H1 (cell line): ENCODE results near the gene RPS25. TPM values are rescaled to one million over a fixed set of nuclear protein-coding genes. Genes with fewer than 3 reads are reported as not detected.

Source experiments
- CTCF ChIA-PET: fragments of 300-600 bp; sonication (Branson Sonifier 250); formaldehyde crosslinking; loops from one replicate; lab custom pipeline; 2021; ENCODE audit not compliant: partially characterized antibody; lab: Charles Lee
- POLR2A ChIA-PET: fragments of 300-600 bp; sonication (Branson Sonifier 250); formaldehyde crosslinking; loops from one replicate; lab custom pipeline; 2021; ENCODE audit warnings: inconsistent platforms; ENCODE audit not compliant: partially characterized antibody; lab: Charles Lee
- DNase-seq, 2 experiments: peaks; one replicate each; pipeline versions ENCODE4 v3.0.0 to v3.0.0-alpha.2; 2010 to 2022; ENCODE audit warnings: low spot score in 2 of 2, low read depth in 1 of 2, mixed read lengths in 1 of 2
- FAIRE-seq: peaks from 2 replicates; lab custom pipeline; 2011; peaks lifted over from hg19 to GRCh38; lab: Jason Lieb, UNC
- H2AFZ ChIP-seq: 2 replicates; pipeline ENCODE4 v1.8.1; 2012; ENCODE audit warnings: low read length, inconsistent platforms
- H2AK5ac ChIP-seq: 2 replicates; pipeline ENCODE4 v1.6.1; 2013; ENCODE audit warnings: low read depth, low read length
- H2BK120ac ChIP-seq: replicated peaks from 2 replicates; pipeline ENCODE3; 2013; ENCODE audit warnings: low read depth, low read length, inconsistent platforms
- H2BK12ac ChIP-seq: 2 replicates; pipeline ENCODE4 v1.6.1; 2013; ENCODE audit warnings: low read depth, low read length
- H2BK15ac ChIP-seq: 2 replicates; pipeline ENCODE4 v1.6.1; 2013; ENCODE audit warnings: low read length
- H2BK20ac ChIP-seq: 2 replicates; pipeline ENCODE4 v1.6.1; 2013; ENCODE audit warnings: low read length
- H2BK5ac ChIP-seq: 2 replicates; pipeline ENCODE4 v1.6.1; 2013; ENCODE audit warnings: low read depth, low read length
- H3K14ac ChIP-seq: 2 replicates; pipeline ENCODE4 v1.6.1; 2013; ENCODE audit warnings: inconsistent platforms; ENCODE audit not compliant: insufficient read length
- H3K18ac ChIP-seq: 2 replicates; pipeline ENCODE4 v1.6.1; 2013; ENCODE audit warnings: low read length; ENCODE audit errors: extremely low read depth
- H3K23ac ChIP-seq: 2 replicates; pipeline ENCODE4 v1.6.1; 2013; ENCODE audit warnings: inconsistent platforms; ENCODE audit not compliant: insufficient read length
- H3K23me2 ChIP-seq: 2 replicates; pipeline ENCODE4 v1.6.1; 2013; ENCODE audit warnings: low read depth, low read length
- H3K27ac ChIP-seq: 2 replicates; pipeline ENCODE4 v1.6.1; 2011; ENCODE audit warnings: low read depth, low read length, inconsistent platforms
- H3K27me3 ChIP-seq, 4 experiments: replicated peaks in 1 of 4; 1 replicate in 1 of 4; 2 replicates in 3 of 4; pipeline versions ENCODE4 v1.6.1 to v1.8.1; 2011 to 2013; ENCODE audit warnings: low read length in 3 of 4, mild to moderate bottlenecking in 3 of 4, inconsistent platforms in 2 of 4, mixed read lengths in 2 of 4, moderate library complexity in 1 of 4; ENCODE audit not compliant: control insufficient read depth in 3 of 4, insufficient read depth in 3 of 4; ENCODE audit errors: extremely low read depth in 1 of 4
- H3K36me3 ChIP-seq, 4 experiments: 2 replicates each; pipeline versions ENCODE4 v1.6.1 to v1.8.1; 2011 to 2013; ENCODE audit warnings: mild to moderate bottlenecking in 4 of 4, low read length in 3 of 4, moderate library complexity in 2 of 4, control low read depth in 1 of 4, inconsistent platforms in 1 of 4; ENCODE audit not compliant: insufficient read depth in 4 of 4, control insufficient read depth in 2 of 4
- H3K4ac ChIP-seq: replicated peaks from 2 replicates; pipeline ENCODE3; 2013; ENCODE audit warnings: low read length, low read depth, mixed read lengths, inconsistent platforms; ENCODE audit not compliant: insufficient read length
- H3K4me1 ChIP-seq, 4 experiments: replicated peaks in 1 of 4; 1 replicate in 1 of 4; 2 replicates in 3 of 4; pipeline versions ENCODE4 v1.6.1 to v1.8.1; 2011 to 2013; ENCODE audit warnings: low read length in 3 of 4, inconsistent platforms in 2 of 4, mixed read lengths in 1 of 4; ENCODE audit not compliant: insufficient read depth in 4 of 4, control insufficient read depth in 3 of 4
- H3K4me2 ChIP-seq, 2 experiments: 2 replicates each; pipeline versions ENCODE4 v1.6.1 to v1.8.1; 2011 to 2013; ENCODE audit warnings: low read depth in 2 of 2, low read length in 2 of 2, control low read depth in 1 of 2, inconsistent platforms in 1 of 2, mild to moderate bottlenecking in 1 of 2; ENCODE audit not compliant: insufficient read depth in 1 of 2
- H3K4me3 ChIP-seq, 4 experiments: fragments of 200-600, 300-600 bp in 1 of 4; sonication (generic), shearing (Covaris generic), sonication (Bioruptor Twin) in 1 of 4; 2 replicates each; pipeline versions ENCODE4 v1.5.1 to v1.8.1; 2011 to 2016; ENCODE audit warnings: low read length in 4 of 4, low read depth in 3 of 4, control low read depth in 2 of 4, inconsistent platforms in 2 of 4, mild to moderate bottlenecking in 2 of 4, mixed read lengths in 1 of 4, moderate library complexity in 1 of 4; ENCODE audit not compliant: insufficient read depth in 2 of 4; ENCODE audit errors: extremely low read depth in 1 of 4
- H3K56ac ChIP-seq: replicated peaks from 2 replicates; pipeline ENCODE3; 2013; ENCODE audit warnings: low read depth, mild to moderate bottlenecking, mixed read lengths, low read length, inconsistent platforms; ENCODE audit not compliant: insufficient read length
- H3K79me1 ChIP-seq: 2 replicates; pipeline ENCODE4 v1.6.1; 2013; ENCODE audit warnings: low read depth, low read length, control low read depth
- H3K79me2 ChIP-seq, 2 experiments: 2 replicates each; pipeline versions ENCODE4 v1.6.1 to v1.8.1; 2012 to 2013; ENCODE audit warnings: low read length in 2 of 2, mild to moderate bottlenecking in 2 of 2, inconsistent platforms in 1 of 2; ENCODE audit not compliant: insufficient read depth in 2 of 2, control insufficient read depth in 1 of 2
- H3K9ac ChIP-seq, 4 experiments: replicated peaks in 1 of 4; 1 replicate in 1 of 4; 2 replicates in 3 of 4; pipeline versions ENCODE4 v1.6.1 to v1.8.1; 2011 to 2013; ENCODE audit warnings: low read depth in 3 of 4, low read length in 3 of 4, control low read depth in 2 of 4, mild to moderate bottlenecking in 2 of 4, moderate library complexity in 2 of 4, inconsistent platforms in 1 of 4; ENCODE audit errors: extremely low read depth in 1 of 4
- H3K9me3 ChIP-seq, 2 experiments: 2 replicates each; pipeline versions ENCODE4 v1.6.1 to v1.8.1; 2012 to 2013; ENCODE audit warnings: mild to moderate bottlenecking in 2 of 2, moderate library complexity in 2 of 2, control low read depth in 1 of 2, inconsistent platforms in 1 of 2, low read depth in 1 of 2, low read length in 1 of 2, mixed read lengths in 1 of 2; ENCODE audit not compliant: insufficient read depth in 2 of 2
- H4K20me1 ChIP-seq, 2 experiments: replicated peaks in 1 of 2; 2 replicates each; pipeline versions ENCODE3 to v1.8.1; 2011 to 2013; ENCODE audit warnings: inconsistent platforms in 2 of 2, low read length in 2 of 2, mild to moderate bottlenecking in 1 of 2; ENCODE audit not compliant: insufficient read depth in 2 of 2, control insufficient read depth in 1 of 2
- H4K5ac ChIP-seq: 2 replicates; pipeline ENCODE4 v1.6.1; 2013; ENCODE audit warnings: low read length, low read depth, mixed read lengths, inconsistent platforms; ENCODE audit not compliant: insufficient read length
- H4K8ac ChIP-seq: 2 replicates; pipeline ENCODE4 v1.8.0; 2013; ENCODE audit warnings: mild to moderate bottlenecking, moderate library complexity, low read length, inconsistent platforms; ENCODE audit not compliant: insufficient read depth; ENCODE audit errors: extremely low read depth
- H4K91ac ChIP-seq: replicated peaks from 2 replicates; pipeline ENCODE3; 2013; ENCODE audit warnings: low read length, mixed read lengths, inconsistent platforms; ENCODE audit not compliant: insufficient read length
- CTCF ChIP-seq, 3 experiments: IDR thresholded peaks; 1 replicate in 2 of 3; 2 replicates in 1 of 3; pipeline versions ENCODE4 v1.5.1 to v1.6.1; 2011; ENCODE audit warnings: low read length in 3 of 3, mild to moderate bottlenecking in 3 of 3, inconsistent platforms in 2 of 3, low read depth in 1 of 3, moderate library complexity in 1 of 3; ENCODE audit not compliant: insufficient read depth in 1 of 3; ENCODE audit errors: control extremely low read depth in 1 of 3
- WGBS, 2 experiments: shearing (Covaris generic) in 1 of 2; methylation state at CpG; one replicate each; pipeline versions ENCODE4 v1.1.6 to v1.1.7; 2013 to 2015; ENCODE audit warnings: low lambda C conversion rate in 2 of 2, mixed read lengths in 2 of 2, inconsistent platforms in 1 of 2, low coverage in 1 of 2, missing lambda C conversion rate in 1 of 2; ENCODE audit not compliant: insufficient replicate concordance in 2 of 2, insufficient coverage in 1 of 2, insufficient read length in 1 of 2; ENCODE audit errors: extremely low coverage in 1 of 2, missing lambda C conversion rate in 1 of 2; 5-methylcytosine and 5-hydroxymethylcytosine counted together
- polyA plus RNA-seq, 7 experiments: library from polyadenylated mRNA; depleted of rRNA in 3 of 7; stranded (reverse) in 5 of 7; unstranded in 2 of 7; fragments of >200 nt in 5 of 7; fragments of 200-250 nt in 2 of 7; gene quantifications; 1 replicate in 5 of 7; 2 replicates in 1 of 7; 4 replicates in 1 of 7; pipeline versions ENCODE4 v1.2.1 to v1.2.3, GENCODE V29; 2011 to 2013; ENCODE audit warnings: missing spikeins in 2 of 7, mixed read lengths in 2 of 7
- total RNA-seq: library from RNA; stranded (reverse); fragmentation: NEBNext Ultra II Directional; extraction: Animal tissue kit (Norgen Biotek cat#: 25700); gene quantifications from 2 replicates; pipeline ENCODE4 v1.2.1, GENCODE V29; 2021

RPS25 gene
- total and polyA plus RNA-seq, 2 of the 8 experiments (the other 6 are each of a cell fraction or from before 2014, with no cell fraction given), result 1,525 to 1,643 TPM

- Histone ChIP-seq H4K91ac (no peak overlapping the region), H3K9ac (no peak overlapping the region; a peak in 1 of 7 replicates), H2BK12ac (0 out of 2 replicates have a peak overlapping the region, but pooled peaks have one; percentile 97), H4K20me1 (no peaks in the 10 kb centered on the region), H3K18ac (peak overlapping the region; percentile 83; the same call in 1 of the 2 replicates), H2BK5ac (no peak overlapping the region), H3K23ac (no peak overlapping the region), H3K4me2 (peak overlapping the region in 1 of 2 experiments; percentile 24; a peak in 2 of 4 replicates), H2AK5ac (0 out of 2 replicates have a peak overlapping the region, but pooled peaks have one; percentile 39), H2BK15ac (no peak overlapping the region), H4K8ac (peak overlapping the region; percentile 57; the same call in 1 of the 2 replicates), H3K36me3 (no peaks in the 10 kb centered on the region), H3K23me2 (no peaks in the 10 kb centered on the region; the same call in 1 of the 2 replicates), H2BK120ac (no peak overlapping the region), H2AFZ (no peak overlapping the region; the same call in 1 of the 2 replicates), H2BK20ac (no peak overlapping the region), H3K27ac (no peak overlapping the region), H3K4me3 (no peak overlapping the region), H3K56ac (no peak overlapping the region), H3K27me3 (peaks cover 0 to 5% (median 0%) of the 10 kb centered on the region in 4 experiments; a peak in 1 of 7 replicates), H4K5ac (peak overlapping the region; percentile 9), H3K4me1 (peaks cover 0 to 18% (median 10%) of the 10 kb centered on the region in 4 experiments; a peak in 5 of 7 replicates), H3K79me1 (no peaks in the 10 kb centered on the region), H3K79me2 (no peaks in the 10 kb centered on the region), H3K4ac (no peak overlapping the region), H3K14ac (no peak overlapping the region), H3K9me3 (no peaks in the 10 kb centered on the region)
- WGBS, 2 experiments, result 72% methylated on average over 9 of the region's 9 CpGs; no CpG with 5 or more reads in 1 of the 2 experiments
- no peak for FAIRE-seq
- no peak for DNase-seq
- POLR2A ChIA-PET, result interaction anchor here (1.0 to 1.8 kb wide), 6 partner anchors 9 to 52 kb away, joined by 3 to 5 read pairs (median 3); partner anchors contain the start of genes RPS25 and SLC37A4
- CTCF ChIA-PET, result interaction anchor here (0.6 to 1.2 kb wide), 4 partner anchors 10 to 383 kb away, joined by 3 to 5 read pairs (median 4); no protein-coding TSS in a partner anchor
- TF ChIP-seq CTCF (IDR thresholded peaks at IDR 0.05; ENCODE audit: control extremely low read depth in 1 of 3, insufficient read depth in 1 of 3, low read depth in 1 of 3, low read length in 3 of 3), result peak; percentile 9 to 25 (median 20); a peak in 3 of 4 replicates
Observed at GRCh38 chr11:118979434-118979833, 38.7 kb downstream of the RPS25 start.
